ENCODE data around the gene ZNF185. TPM values are rescaled to one million over a fixed set of nuclear protein-coding genes. Genes with fewer than 3 reads are reported as not detected.

ZNF185 gene
- total and polyA plus RNA-seq, 2 experiments from 2014 or later, result 3.7 to 4.5 TPM

- Histone ChIP-seq H3K4me1 (ENCODE audit: insufficient read depth) (no peaks in the 10 kb centered on the region), H3K4me2 (ENCODE audit: unreplicated experiment) (no peak overlapping the region), H2AFZ (no peak overlapping the region), H3K27me3 (replicated peaks; ENCODE audit: insufficient read depth) (no peaks in the 10 kb centered on the region), H3K79me2 (ENCODE audit: insufficient read depth) (no peaks in the 10 kb centered on the region), H3K9me2 (ENCODE audit: insufficient read depth) (no peaks in the 10 kb centered on the region), H3K36me3 (ENCODE audit: low read depth) (no peaks in the 10 kb centered on the region), H3K9ac (no peak overlapping the region), H3K27ac (no peak overlapping the region), H3F3A (ENCODE audit: insufficient read depth) (no peaks in the 10 kb centered on the region), H4K20me1 (ENCODE audit: insufficient read depth) (no peaks in the 10 kb centered on the region), H3K4me3 (no peak overlapping the region), H3K9me3 (ENCODE audit: low read depth) (no peaks in the 10 kb centered on the region)
- no peak for DNase-seq
- 69 to 76% methylated on average over 6 of the region's 6 CpGs for WGBS, 2 experiments (ENCODE audit: low coverage in 1 of 2, low lambda C conversion rate in 2 of 2, missing lambda C conversion rate in 2 of 2)
- no peak for TF ChIP-seq EZH2phosphoT487 (IDR thresholded peaks at IDR 0.05; ENCODE audit: insufficient read depth, low read depth)
- no peak for TF ChIP-seq EZH2 (IDR thresholded peaks at IDR 0.05; ENCODE audit: insufficient read depth, poor library complexity, severe bottlenecking)
- in situ Hi-C loops (cut with MboI), result no loop called here
Observed at GRCh38 chrX:152861826-152862225, 36.0 kb upstream of the ZNF185 start.

- H3K9me3 ChIP-seq (ENCODE audit: low read depth), result no peaks in the 10 kb centered on the region
- no peaks in the 10 kb centered on the region for H4K20me1 ChIP-seq (ENCODE audit: insufficient read depth)
- H3K4me2 ChIP-seq (ENCODE audit: unreplicated experiment), result no peak overlapping the region
- in situ Hi-C loops (cut with MboI), result no loop called here
- H3K9ac ChIP-seq, result no peak overlapping the region
- 91% methylated on average over 11 to 13 of the region's 17 CpGs for WGBS, 2 experiments (ENCODE audit: low coverage in 1 of 2, low lambda C conversion rate in 2 of 2, missing lambda C conversion rate in 2 of 2)
- no peaks in the 10 kb centered on the region for H3K79me2 ChIP-seq (ENCODE audit: insufficient read depth)
- no peaks in the 10 kb centered on the region for H3K4me1 ChIP-seq (ENCODE audit: insufficient read depth)
- no peak overlapping the region for H3K4me3 ChIP-seq
- no peaks in the 10 kb centered on the region for H3K36me3 ChIP-seq (ENCODE audit: low read depth)
- TF ChIP-seq EZH2 (IDR thresholded peaks at IDR 0.05; ENCODE audit: insufficient read depth, poor library complexity, severe bottlenecking), result no peak
- TF ChIP-seq EZH2phosphoT487 (IDR thresholded peaks at IDR 0.05; ENCODE audit: insufficient read depth, low read depth), result no peak
- no peak overlapping the region for H3K27ac ChIP-seq
- no peaks in the 10 kb centered on the region for H3K27me3 ChIP-seq (replicated peaks; ENCODE audit: insufficient read depth)
- no peak for DNase-seq
- no peak overlapping the region for H2AFZ ChIP-seq
- no peaks in the 10 kb centered on the region for H3F3A ChIP-seq (ENCODE audit: insufficient read depth)
- no peaks in the 10 kb centered on the region for H3K9me2 ChIP-seq (ENCODE audit: insufficient read depth)
Observed at GRCh38 chrX:152865232-152865920, 32.5 kb upstream of the ZNF185 start.

- H3K27me3 ChIP-seq (replicated peaks; ENCODE audit: insufficient read depth), result no peaks in the 10 kb centered on the region
- no peaks in the 10 kb centered on the region for H3K36me3 ChIP-seq (ENCODE audit: low read depth)
- H4K20me1 ChIP-seq (ENCODE audit: insufficient read depth), result no peaks in the 10 kb centered on the region
- no peak overlapping the region for H3K4me3 ChIP-seq
- no peaks in the 10 kb centered on the region for H3K9me3 ChIP-seq (ENCODE audit: low read depth)
- in situ Hi-C loops (cut with MboI), result no loop called here
- no peaks in the 10 kb centered on the region for H3F3A ChIP-seq (ENCODE audit: insufficient read depth)
- DNase-seq, result no peak
- no peaks in the 10 kb centered on the region for H3K9me2 ChIP-seq (ENCODE audit: insufficient read depth)
- H3K4me2 ChIP-seq (ENCODE audit: unreplicated experiment), result no peak overlapping the region
- H3K4me1 ChIP-seq (ENCODE audit: insufficient read depth), result no peaks in the 10 kb centered on the region
- no peak overlapping the region for H3K27ac ChIP-seq
- no peak overlapping the region for H3K9ac ChIP-seq
- no peak for TF ChIP-seq EZH2phosphoT487 (IDR thresholded peaks at IDR 0.05; ENCODE audit: insufficient read depth, low read depth)
- no peak for TF ChIP-seq EZH2 (IDR thresholded peaks at IDR 0.05; ENCODE audit: insufficient read depth, poor library complexity, severe bottlenecking)
- WGBS, 2 experiments (ENCODE audit: low coverage in 1 of 2, low lambda C conversion rate in 2 of 2, missing lambda C conversion rate in 2 of 2), result 64 to 69% methylated on average over 5 of the region's 5 CpGs
- no peaks in the 10 kb centered on the region for H3K79me2 ChIP-seq (ENCODE audit: insufficient read depth)
- no peak overlapping the region for H2AFZ ChIP-seq
Observed at GRCh38 chrX:152866386-152866785, 31.5 kb upstream of the ZNF185 start.

- Histone ChIP-seq H3K4me2 (ENCODE audit: unreplicated experiment) (no peak overlapping the region), H3K36me3 (ENCODE audit: low read depth) (no peaks in the 10 kb centered on the region), H2AFZ (no peak overlapping the region), H3K4me1 (ENCODE audit: insufficient read depth) (no peaks in the 10 kb centered on the region), H3K9me3 (ENCODE audit: low read depth) (no peaks in the 10 kb centered on the region), H4K20me1 (ENCODE audit: insufficient read depth) (no peaks in the 10 kb centered on the region), H3K4me3 (no peak overlapping the region), H3K9ac (no peak overlapping the region), H3F3A (ENCODE audit: insufficient read depth) (no peaks in the 10 kb centered on the region), H3K27ac (no peak overlapping the region), H3K9me2 (ENCODE audit: insufficient read depth) (no peaks in the 10 kb centered on the region), H3K79me2 (ENCODE audit: insufficient read depth) (no peaks in the 10 kb centered on the region), H3K27me3 (replicated peaks; ENCODE audit: insufficient read depth) (no peaks in the 10 kb centered on the region)
- WGBS, 2 experiments (ENCODE audit: low coverage in 1 of 2, low lambda C conversion rate in 2 of 2, missing lambda C conversion rate in 2 of 2), result 77 to 79% methylated on average over 7 of the region's 7 CpGs
- DNase-seq, result no peak
- no peak for TF ChIP-seq EZH2 (IDR thresholded peaks at IDR 0.05; ENCODE audit: insufficient read depth, poor library complexity, severe bottlenecking)
- TF ChIP-seq EZH2phosphoT487 (IDR thresholded peaks at IDR 0.05; ENCODE audit: insufficient read depth, low read depth), result no peak
- in situ Hi-C loops (cut with MboI), result no loop called here
Observed at GRCh38 chrX:152869972-152870371, 27.9 kb upstream of the ZNF185 start.
